ENCODE data around the gene CDC45.
"Not testable (repeated sequence)": the region's sequence is repeated elsewhere in the genome, so short reads cannot be mapped to it uniquely, and the experiment has no call there.

CDC45 gene

GRCh38 chr22:19537941-19538488, 58.3 kb downstream of the CDC45 start:
- H3K9ac ChIP-seq (ENCODE audit: low read length) = no peak overlapping the region
- H3K4me3 ChIP-seq (ENCODE audit: low read depth, low read length) = no peak overlapping the region
- no peaks in the 10 kb centered on the region for H3K36me3 ChIP-seq (ENCODE audit: control insufficient read depth, insufficient read depth, low read length)
- no peaks in the 10 kb centered on the region for H3K27me3 ChIP-seq (ENCODE audit: control insufficient read depth, insufficient read depth, low read length)
- no peaks in the 10 kb centered on the region for H3K4me1 ChIP-seq (ENCODE audit: control insufficient read depth, insufficient read depth, low read length)
- H3K9me3 ChIP-seq (ENCODE audit: control insufficient read depth, insufficient read depth, low read depth, low read length) = no peaks in the 10 kb centered on the region
- H3K27ac ChIP-seq (ENCODE audit: low read depth, low read length) = no peak overlapping the region

- Histone ChIP-seq H3K9me3 (ENCODE audit: control insufficient read depth, insufficient read depth, low read depth, low read length) (no peaks in the 10 kb centered on the region), H3K9ac (ENCODE audit: low read length) (no peak overlapping the region), H3K4me3 (ENCODE audit: low read depth, low read length) (no peak overlapping the region), H3K36me3 (ENCODE audit: control insufficient read depth, insufficient read depth, low read length) (no peaks in the 10 kb centered on the region), H3K27me3 (ENCODE audit: control insufficient read depth, insufficient read depth, low read length) (no peaks in the 10 kb centered on the region; the same call in 1 of the 2 replicates), H3K27ac (ENCODE audit: low read depth, low read length) (no peak overlapping the region), H3K4me1 (ENCODE audit: control insufficient read depth, insufficient read depth, low read length) (peaks cover 1% of the 10 kb centered on the region; the same call in 1 of the 2 replicates)
Measured at GRCh38 chr22:19540394-19540793, 60.7 kb downstream of the CDC45 start.

GRCh38 chr22:19543970-19544708, 64.4 kb downstream of the CDC45 start:
- Histone ChIP-seq H3K27me3 (ENCODE audit: control insufficient read depth, insufficient read depth, low read length) (no peaks in the 10 kb centered on the region; the same call in 1 of the 2 replicates), H3K9ac (ENCODE audit: low read length) (no peak overlapping the region), H3K4me3 (ENCODE audit: low read depth, low read length) (no peak overlapping the region), H3K9me3 (ENCODE audit: control insufficient read depth, insufficient read depth, low read depth, low read length) (no peaks in the 10 kb centered on the region), H3K36me3 (ENCODE audit: control insufficient read depth, insufficient read depth, low read length) (no peaks in the 10 kb centered on the region), H3K27ac (ENCODE audit: low read depth, low read length) (no peak overlapping the region), H3K4me1 (ENCODE audit: control insufficient read depth, insufficient read depth, low read length) (peaks cover 5% of the 10 kb centered on the region; the same call in 1 of the 2 replicates)

GRCh38 chr22:19545935-19546207, 66.2 kb downstream of the CDC45 start:
- no peaks in the 10 kb centered on the region; the same call in 1 of the 2 replicates for H3K27me3 ChIP-seq (ENCODE audit: control insufficient read depth, insufficient read depth, low read length)
- H3K4me3 ChIP-seq (ENCODE audit: low read depth, low read length) = no peak overlapping the region
- no peak overlapping the region for H3K27ac ChIP-seq (ENCODE audit: low read depth, low read length)
- no peaks in the 10 kb centered on the region for H3K36me3 ChIP-seq (ENCODE audit: control insufficient read depth, insufficient read depth, low read length)
- no peaks in the 10 kb centered on the region for H3K9me3 ChIP-seq (ENCODE audit: control insufficient read depth, insufficient read depth, low read depth, low read length)
- H3K9ac ChIP-seq (ENCODE audit: low read length) = no peak overlapping the region
- H3K4me1 ChIP-seq (ENCODE audit: control insufficient read depth, insufficient read depth, low read length) = peaks cover 5% of the 10 kb centered on the region; the same call in 1 of the 2 replicates

GRCh38 chr22:19546680-19547079, 67.0 kb downstream of the CDC45 start:
- H3K36me3 ChIP-seq (ENCODE audit: control insufficient read depth, insufficient read depth, low read length) = no peaks in the 10 kb centered on the region
- no peak overlapping the region for H3K27ac ChIP-seq (ENCODE audit: low read depth, low read length)
- H3K27me3 ChIP-seq (ENCODE audit: control insufficient read depth, insufficient read depth, low read length) = no peaks in the 10 kb centered on the region; the same call in 1 of the 2 replicates
- H3K9me3 ChIP-seq (ENCODE audit: control insufficient read depth, insufficient read depth, low read depth, low read length) = no peaks in the 10 kb centered on the region
- H3K4me1 ChIP-seq (ENCODE audit: control insufficient read depth, insufficient read depth, low read length) = peaks cover 5% of the 10 kb centered on the region; the same call in 1 of the 2 replicates
- H3K9ac ChIP-seq (ENCODE audit: low read length) = no peak overlapping the region
- no peak overlapping the region for H3K4me3 ChIP-seq (ENCODE audit: low read depth, low read length)

GRCh38 chr22:19547620-19548019, 67.9 kb downstream of the CDC45 start:
- Histone ChIP-seq H3K4me1 (ENCODE audit: control insufficient read depth, insufficient read depth, low read length) (peaks cover 5% of the 10 kb centered on the region; the same call in 1 of the 2 replicates), H3K4me3 (ENCODE audit: low read depth, low read length) (no peak overlapping the region), H3K36me3 (ENCODE audit: control insufficient read depth, insufficient read depth, low read length) (no peaks in the 10 kb centered on the region), H3K9me3 (ENCODE audit: control insufficient read depth, insufficient read depth, low read depth, low read length) (no peaks in the 10 kb centered on the region), H3K27me3 (ENCODE audit: control insufficient read depth, insufficient read depth, low read length) (no peaks in the 10 kb centered on the region; the same call in 1 of the 2 replicates), H3K9ac (ENCODE audit: low read length) (no peak overlapping the region), H3K27ac (ENCODE audit: low read depth, low read length) (no peak overlapping the region)

GRCh38 chr22:19548427-19548826, 68.7 kb downstream of the CDC45 start:
- not testable (repeated sequence) for H3K4me1 ChIP-seq (ENCODE audit: control insufficient read depth, insufficient read depth, low read length); H3K36me3 ChIP-seq (ENCODE audit: control insufficient read depth, insufficient read depth, low read length); H3K9me3 ChIP-seq (ENCODE audit: control insufficient read depth, insufficient read depth, low read depth, low read length); H3K4me3 ChIP-seq (ENCODE audit: low read depth, low read length); H3K9ac ChIP-seq (ENCODE audit: low read length); H3K27ac ChIP-seq (ENCODE audit: low read depth, low read length); H3K27me3 ChIP-seq (ENCODE audit: control insufficient read depth, insufficient read depth, low read length)

GRCh38 chr22:19548964-19549363, 69.2 kb downstream of the CDC45 start:
- H3K4me3 ChIP-seq (ENCODE audit: low read depth, low read length) = no peak overlapping the region
- no peaks in the 10 kb centered on the region; the same call in 1 of the 2 replicates for H3K27me3 ChIP-seq (ENCODE audit: control insufficient read depth, insufficient read depth, low read length)
- H3K9me3 ChIP-seq (ENCODE audit: control insufficient read depth, insufficient read depth, low read depth, low read length) = peaks cover 4% of the 10 kb centered on the region; the same call in 1 of the 2 replicates
- no peak overlapping the region for H3K27ac ChIP-seq (ENCODE audit: low read depth, low read length)
- no peaks in the 10 kb centered on the region for H3K36me3 ChIP-seq (ENCODE audit: control insufficient read depth, insufficient read depth, low read length)
- H3K9ac ChIP-seq (ENCODE audit: low read length) = no peak overlapping the region
- H3K4me1 ChIP-seq (ENCODE audit: control insufficient read depth, insufficient read depth, low read length) = peaks cover 5% of the 10 kb centered on the region; the same call in 1 of the 2 replicates

GRCh38 chr22:19549428-19549827, 69.7 kb downstream of the CDC45 start:
- H3K4me1 ChIP-seq (ENCODE audit: control insufficient read depth, insufficient read depth, low read length) = peaks cover 7% of the 10 kb centered on the region; the same call in 1 of the 2 replicates
- no peak overlapping the region for H3K27ac ChIP-seq (ENCODE audit: low read depth, low read length)
- no peak overlapping the region for H3K9ac ChIP-seq (ENCODE audit: low read length)
- H3K4me3 ChIP-seq (ENCODE audit: low read depth, low read length) = no peak overlapping the region
- no peaks in the 10 kb centered on the region for H3K36me3 ChIP-seq (ENCODE audit: control insufficient read depth, insufficient read depth, low read length)
- no peaks in the 10 kb centered on the region; the same call in 1 of the 2 replicates for H3K27me3 ChIP-seq (ENCODE audit: control insufficient read depth, insufficient read depth, low read length)
- H3K9me3 ChIP-seq (ENCODE audit: control insufficient read depth, insufficient read depth, low read depth, low read length) = peaks cover 4% of the 10 kb centered on the region; the same call in 1 of the 2 replicates

- Histone ChIP-seq H3K27me3 (ENCODE audit: control insufficient read depth, insufficient read depth, low read length) (no peaks in the 10 kb centered on the region), H3K9me3 (ENCODE audit: control insufficient read depth, insufficient read depth, low read depth, low read length) (peaks cover 4% of the 10 kb centered on the region; the same call in 1 of the 2 replicates), H3K9ac (ENCODE audit: low read length) (no peak overlapping the region), H3K4me1 (ENCODE audit: control insufficient read depth, insufficient read depth, low read length) (peaks cover 13% of the 10 kb centered on the region), H3K27ac (ENCODE audit: low read depth, low read length) (no peak overlapping the region), H3K4me3 (ENCODE audit: low read depth, low read length) (no peak overlapping the region), H3K36me3 (ENCODE audit: control insufficient read depth, insufficient read depth, low read length) (no peaks in the 10 kb centered on the region)
Measured at GRCh38 chr22:19550382-19550781, 70.7 kb downstream of the CDC45 start.

GRCh38 chr22:19553201-19553600, 73.5 kb downstream of the CDC45 start:
- H3K4me3 ChIP-seq (ENCODE audit: low read depth, low read length) = no peak overlapping the region

More at GRCh38 chr22:19553201-19553600, 73.5 kb downstream of the CDC45 start:
- Histone ChIP-seq H3K27me3 (ENCODE audit: control insufficient read depth, insufficient read depth, low read length) (no peaks in the 10 kb centered on the region), H3K27ac (ENCODE audit: low read depth, low read length) (no peak overlapping the region), H3K36me3 (ENCODE audit: control insufficient read depth, insufficient read depth, low read length) (no peaks in the 10 kb centered on the region), H3K9me3 (ENCODE audit: control insufficient read depth, insufficient read depth, low read depth, low read length) (peaks cover 4% of the 10 kb centered on the region; the same call in 1 of the 2 replicates), H3K9ac (ENCODE audit: low read length) (no peak overlapping the region), H3K4me1 (ENCODE audit: control insufficient read depth, insufficient read depth, low read length) (peaks cover 9% of the 10 kb centered on the region)

All from HUES6 (cell line).